Erythroblast (primary cell): Measurements from ENCODE around the gene ZNF488.

ENCODE experiments used
- GATA1 ChIP-seq: IDR thresholded peaks from 2 replicates; pipeline ENCODE4 v1.6.1; 2011; ENCODE audit warnings: low read depth, mild to moderate bottlenecking, control low read depth, low read length, moderate library complexity
- POLR2A ChIP-seq: IDR thresholded peaks from 2 replicates; pipeline ENCODE4 v1.6.1; 2011; ENCODE audit warnings: mild to moderate bottlenecking, low read length

GRCh38 chr10:47381427-47382379 is 2.4 kb downstream of the ZNF488 start:
- TF ChIP-seq POLR2A (no peak), GATA1 (no peak)
